Endothelial cell of umbilical vein (primary cell): ENCODE measurements around the gene YPEL1.

Source experiments
- CTCF ChIP-seq, 2 donors: IDR thresholded peaks; 1 replicate in 1 of 2; 2 replicates in 1 of 2; pipeline ENCODE4 v1.5.1; 2011; ENCODE audit warnings: low read length in 2 of 2, mild to moderate bottlenecking in 2 of 2, moderate library complexity in 2 of 2, control low read depth in 1 of 2, inconsistent platforms in 1 of 2, low read depth in 1 of 2; ENCODE audit not compliant: insufficient read depth in 1 of 2; ENCODE audit errors: extremely low read depth in 1 of 2
- EZH2 ChIP-seq: IDR thresholded peaks from 2 replicates; pipeline ENCODE4 v1.6.1; 2012; ENCODE audit warnings: borderline replicate concordance, low read depth, mild to moderate bottlenecking, moderate library complexity, low read length, inconsistent platforms; ENCODE audit not compliant: severe bottlenecking
- MAX ChIP-seq: IDR thresholded peaks from 2 replicates; pipeline ENCODE4 v1.6.1; 2011; ENCODE audit not compliant: insufficient read depth, insufficient read length
- POLR2A ChIP-seq: IDR thresholded peaks from 2 replicates; pipeline ENCODE4 v1.6.1; 2012; ENCODE audit warnings: low read depth, mild to moderate bottlenecking, control low read depth, low read length
- POLR2AphosphoS5 ChIP-seq: IDR thresholded peaks from 2 replicates; pipeline ENCODE4 v1.6.1; 2012; ENCODE audit warnings: low read depth, mild to moderate bottlenecking, control low read depth, low read length, moderate library complexity; ENCODE audit not compliant: insufficient read depth

- TF ChIP-seq POLR2A (no peak), CTCF (IDR thresholded peaks at IDR 0.05; ENCODE audit: extremely low read depth in 1 of 2, insufficient read depth in 1 of 2, low read depth in 1 of 2, low read length in 2 of 2) (no peak), POLR2AphosphoS5 (no peak), EZH2 (no peak), MAX (no peak)
These were observed 1.4 kb upstream of the YPEL1 start for GRCh38 chr22:21736948-21737347.
